GM23338 (cell line): ENCODE data around the gene SLC12A3.
"Not testable (repeated sequence)": the region's sequence is repeated elsewhere in the genome, so short reads cannot be mapped to it uniquely, and the experiment has no call there.

Experiments
- EZH2 ChIP-seq: fragments of 200-600 bp; sonication (generic); IDR thresholded peaks from one replicate; pipeline ENCODE4 v1.8.0; 2017; ENCODE audit warnings: antibody characterized with exemption, mild to moderate bottlenecking, low read depth; ENCODE audit not compliant: unreplicated experiment
- EZH2phosphoT487 ChIP-seq: fragments of 200-600 bp; sonication (generic); IDR thresholded peaks from one replicate; pipeline ENCODE4 v1.8.1; 2018; ENCODE audit warnings: antibody characterized with exemption; ENCODE audit not compliant: unreplicated experiment
- POLR2AphosphoS5 ChIP-seq: IDR thresholded peaks from 2 replicates; pipeline ENCODE4 v1.6.1; 2016; ENCODE audit warnings: antibody characterized with exemption, low read depth
- TF ChIP-seq, protein P1 (sequence below), 2 experiments: fragments of 200-600 bp in 1 of 2; sonication (generic) in 1 of 2; conservative IDR thresholded peaks; 2 replicates each; pipeline versions ENCODE4 v1.5.1 to v1.6.1; 2016 to 2017; ENCODE audit warnings: antibody characterized with exemption in 2 of 2, low read depth in 2 of 2, mild to moderate bottlenecking in 2 of 2, moderate library complexity in 1 of 2

DNA sequence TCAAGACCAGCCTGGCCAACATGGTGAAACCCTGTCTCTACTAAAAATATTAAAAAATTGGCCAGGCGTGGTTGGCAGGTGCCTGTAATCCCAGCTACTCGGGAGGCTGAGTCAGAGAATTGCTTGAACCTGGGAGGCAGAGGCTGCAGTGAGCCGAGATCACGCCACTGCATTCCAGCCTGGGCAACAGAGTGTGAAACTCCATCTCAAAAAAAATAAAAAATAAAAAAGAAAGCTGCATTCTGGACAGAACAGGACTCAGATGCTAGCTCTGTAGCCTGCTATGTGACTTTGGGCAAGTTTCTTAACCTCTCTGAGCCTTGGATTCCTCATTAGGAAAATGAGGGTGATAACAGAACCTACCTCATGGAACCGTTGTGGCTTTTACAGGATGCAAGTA, 3.8 kb downstream of the SLC12A3 start:
- TF ChIP-seq, protein P1, sequence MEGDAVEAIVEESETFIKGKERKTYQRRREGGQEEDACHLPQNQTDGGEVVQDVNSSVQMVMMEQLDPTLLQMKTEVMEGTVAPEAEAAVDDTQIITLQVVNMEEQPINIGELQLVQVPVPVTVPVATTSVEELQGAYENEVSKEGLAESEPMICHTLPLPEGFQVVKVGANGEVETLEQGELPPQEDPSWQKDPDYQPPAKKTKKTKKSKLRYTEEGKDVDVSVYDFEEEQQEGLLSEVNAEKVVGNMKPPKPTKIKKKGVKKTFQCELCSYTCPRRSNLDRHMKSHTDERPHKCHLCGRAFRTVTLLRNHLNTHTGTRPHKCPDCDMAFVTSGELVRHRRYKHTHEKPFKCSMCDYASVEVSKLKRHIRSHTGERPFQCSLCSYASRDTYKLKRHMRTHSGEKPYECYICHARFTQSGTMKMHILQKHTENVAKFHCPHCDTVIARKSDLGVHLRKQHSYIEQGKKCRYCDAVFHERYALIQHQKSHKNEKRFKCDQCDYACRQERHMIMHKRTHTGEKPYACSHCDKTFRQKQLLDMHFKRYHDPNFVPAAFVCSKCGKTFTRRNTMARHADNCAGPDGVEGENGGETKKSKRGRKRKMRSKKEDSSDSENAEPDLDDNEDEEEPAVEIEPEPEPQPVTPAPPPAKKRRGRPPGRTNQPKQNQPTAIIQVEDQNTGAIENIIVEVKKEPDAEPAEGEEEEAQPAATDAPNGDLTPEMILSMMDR (conservative IDR thresholded peaks at IDR 0.05; ENCODE audit: low read depth in 2 of 2), result not testable (repeated sequence)
- not testable (repeated sequence) for TF ChIP-seq EZH2, POLR2AphosphoS5, EZH2phosphoT487
